LNCAP (cell line): Measurements from ENCODE around the gene GPR176.

Experiments used
- TF ChIP-seq, protein P1 (sequence below): fragments of 450-650 bp; IDR thresholded peaks from 2 replicates; pipeline ENCODE4 v1.5.1; 2017; ENCODE audit warnings: mild to moderate bottlenecking

The GPR176 gene

DNA sequence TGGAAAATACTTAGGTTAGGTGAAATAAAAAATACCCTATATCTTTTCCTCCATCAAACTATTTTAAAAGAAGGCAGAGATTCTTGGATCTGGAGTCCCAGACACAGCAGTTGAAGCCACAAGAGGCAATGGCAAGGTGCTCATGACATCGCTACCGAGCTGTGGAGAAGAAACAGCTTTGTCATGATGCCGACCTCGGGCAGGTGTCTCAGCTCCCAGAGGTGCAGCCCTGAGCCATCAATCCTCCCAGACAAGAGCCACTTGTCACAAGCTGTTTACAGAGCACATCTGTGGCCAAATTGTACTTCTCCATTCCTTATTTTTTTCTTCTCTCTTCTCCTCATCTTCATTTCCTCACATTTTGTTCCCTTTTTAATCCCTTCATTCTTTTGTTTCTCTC lies 50.8 kb downstream of the GPR176 start:
- TF ChIP-seq, protein P1, sequence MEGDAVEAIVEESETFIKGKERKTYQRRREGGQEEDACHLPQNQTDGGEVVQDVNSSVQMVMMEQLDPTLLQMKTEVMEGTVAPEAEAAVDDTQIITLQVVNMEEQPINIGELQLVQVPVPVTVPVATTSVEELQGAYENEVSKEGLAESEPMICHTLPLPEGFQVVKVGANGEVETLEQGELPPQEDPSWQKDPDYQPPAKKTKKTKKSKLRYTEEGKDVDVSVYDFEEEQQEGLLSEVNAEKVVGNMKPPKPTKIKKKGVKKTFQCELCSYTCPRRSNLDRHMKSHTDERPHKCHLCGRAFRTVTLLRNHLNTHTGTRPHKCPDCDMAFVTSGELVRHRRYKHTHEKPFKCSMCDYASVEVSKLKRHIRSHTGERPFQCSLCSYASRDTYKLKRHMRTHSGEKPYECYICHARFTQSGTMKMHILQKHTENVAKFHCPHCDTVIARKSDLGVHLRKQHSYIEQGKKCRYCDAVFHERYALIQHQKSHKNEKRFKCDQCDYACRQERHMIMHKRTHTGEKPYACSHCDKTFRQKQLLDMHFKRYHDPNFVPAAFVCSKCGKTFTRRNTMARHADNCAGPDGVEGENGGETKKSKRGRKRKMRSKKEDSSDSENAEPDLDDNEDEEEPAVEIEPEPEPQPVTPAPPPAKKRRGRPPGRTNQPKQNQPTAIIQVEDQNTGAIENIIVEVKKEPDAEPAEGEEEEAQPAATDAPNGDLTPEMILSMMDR, result no peak

DNA sequence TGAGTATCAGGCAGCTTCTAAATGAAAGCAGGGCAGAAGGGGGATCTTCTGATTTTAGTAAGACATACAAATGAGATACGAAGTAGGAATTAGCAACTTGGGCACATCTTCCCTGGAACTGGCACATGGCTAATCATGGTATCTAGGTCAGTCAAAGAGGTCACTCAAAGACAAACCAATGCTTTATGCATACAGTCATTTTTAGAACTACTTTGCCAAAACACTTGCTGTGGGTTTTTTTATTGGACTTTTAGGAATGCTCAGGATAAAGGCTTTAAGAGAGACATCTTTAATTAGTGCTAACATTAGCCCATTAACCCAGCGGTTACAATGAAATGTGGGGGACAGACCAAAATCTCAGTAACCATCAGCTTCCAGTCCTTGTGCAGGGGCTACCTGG lies 51.7 kb downstream of the GPR176 start:
- TF ChIP-seq, protein P1, result no peak

DNA sequence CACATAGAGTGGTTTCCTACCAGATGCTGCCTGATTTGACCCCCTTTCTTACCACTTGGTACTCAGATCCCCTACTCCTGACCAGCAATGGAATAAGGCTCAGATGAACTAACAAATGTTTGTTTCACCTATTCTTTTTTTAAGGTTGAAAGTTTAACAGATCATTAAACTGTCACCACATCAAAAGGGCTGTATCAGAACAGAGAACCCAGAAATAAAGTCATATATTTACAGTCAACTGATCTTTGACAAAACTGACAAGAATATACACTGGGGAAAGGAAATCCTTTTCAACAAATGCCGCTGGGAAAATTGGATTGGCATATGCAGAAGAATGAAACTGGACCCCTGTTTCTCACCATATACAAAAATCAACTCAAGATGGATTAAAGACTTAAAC lies 56.0 kb downstream of the GPR176 start:
- TF ChIP-seq, protein P1, result no peak

DNA sequence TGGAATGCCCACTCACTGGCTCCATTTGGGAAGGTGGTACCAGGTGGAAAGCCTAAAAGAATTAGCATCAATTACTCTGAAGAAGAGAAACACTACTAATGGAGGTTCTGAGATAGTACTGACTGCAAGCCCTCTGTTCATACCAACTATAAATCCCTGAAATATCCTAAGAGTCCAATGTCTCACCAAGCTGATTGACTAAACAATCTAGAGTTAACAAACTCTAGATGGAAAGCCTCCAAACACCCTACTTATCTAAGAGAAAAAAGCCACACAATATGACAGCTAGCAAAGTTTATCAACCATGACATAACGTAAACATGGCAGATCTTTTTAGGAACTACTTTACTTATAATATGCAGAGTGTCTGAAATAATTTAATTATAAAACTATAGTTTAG lies 59.2 kb downstream of the GPR176 start:
- TF ChIP-seq, protein P1, result no peak

DNA sequence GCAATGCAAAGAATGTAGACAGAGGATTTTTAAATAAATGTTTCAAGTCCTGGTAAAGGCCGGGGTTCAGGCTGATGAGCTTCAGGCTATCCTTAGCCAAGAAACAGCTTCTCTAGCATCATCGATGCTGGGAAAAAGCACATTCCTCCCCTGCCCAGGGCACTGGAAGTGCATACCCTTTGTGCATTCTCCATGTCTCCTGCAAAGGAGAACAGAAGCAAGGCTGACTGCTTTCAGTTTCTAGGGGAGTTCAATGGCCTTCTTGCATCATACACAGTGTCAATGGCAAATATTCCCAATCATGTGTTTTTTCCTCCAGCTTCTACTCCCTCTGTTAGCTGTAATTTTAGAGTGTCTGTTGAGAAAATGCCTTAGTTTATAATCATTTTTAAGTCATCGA lies 59.9 kb downstream of the GPR176 start:
- TF ChIP-seq, protein P1, result no peak

DNA sequence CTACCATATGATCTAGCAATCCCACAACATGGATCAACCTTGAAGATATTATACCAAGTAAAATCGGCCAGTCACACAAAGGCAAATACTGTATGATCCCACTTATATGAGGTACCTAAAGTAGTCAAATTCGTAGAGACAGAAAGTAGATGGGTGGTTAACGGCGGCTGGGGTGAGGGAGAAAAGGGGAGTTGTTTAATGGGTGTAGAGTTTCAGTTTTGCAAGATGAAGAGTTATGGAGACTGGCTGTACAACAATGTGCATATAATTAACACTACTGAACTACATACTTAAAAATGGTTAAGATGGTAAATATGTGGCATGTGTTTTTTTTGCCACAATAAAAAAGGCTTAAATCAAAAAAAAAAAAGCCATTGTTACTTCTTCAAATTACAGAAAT lies 60.4 kb downstream of the GPR176 start:
- TF ChIP-seq, protein P1, result no peak

DNA sequence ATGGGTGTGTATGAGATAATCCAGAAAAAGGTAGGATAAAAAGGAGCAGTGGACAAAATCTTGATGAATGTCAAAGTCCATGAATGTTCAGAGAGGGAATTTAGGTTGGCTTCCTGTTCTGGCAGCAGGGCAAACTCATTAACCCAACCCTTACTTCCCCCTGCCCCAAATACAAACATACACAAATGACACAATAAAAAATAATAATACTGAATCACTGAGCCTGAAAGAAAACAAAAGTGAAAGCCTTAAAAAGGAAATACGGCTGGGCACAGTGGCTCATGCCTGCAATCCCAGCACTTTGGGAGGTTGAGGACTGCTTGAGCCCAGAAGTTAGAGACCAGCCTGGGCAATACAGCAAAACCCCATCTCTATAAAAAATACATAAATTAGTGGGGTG lies 62.9 kb downstream of the GPR176 start:
- TF ChIP-seq, protein P1, result no peak

DNA sequence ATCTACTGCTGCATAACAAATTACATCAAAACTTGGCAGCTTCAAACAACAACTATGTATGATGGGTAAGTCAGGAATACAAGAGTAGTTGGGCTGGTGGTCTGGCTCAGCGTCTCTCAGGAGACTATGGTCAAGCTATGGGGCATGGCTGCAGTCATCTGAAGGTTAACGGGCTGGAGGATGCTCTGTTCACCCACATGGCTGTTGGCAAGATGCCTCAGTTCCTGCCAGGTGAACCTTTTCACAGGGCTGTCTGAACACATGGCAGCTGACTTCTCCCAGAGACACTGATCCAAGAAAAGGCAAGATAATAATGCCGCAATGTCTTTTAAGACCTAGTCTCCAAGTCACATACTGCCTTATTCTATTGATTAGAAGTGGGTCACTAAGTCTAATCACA lies 63.7 kb downstream of the GPR176 start:
- TF ChIP-seq, protein P1, result no peak
